22Rv1 (cell line): ENCODE data around the gene TMX4.

Experiments used
- ZFX ChIP-seq: fragments of 450-650 bp; IDR thresholded peaks from 2 replicates; pipeline ENCODE4 v1.6.1; 2017; ENCODE audit warnings: antibody characterized with exemption, borderline replicate concordance
- TF ChIP-seq, protein P1 (sequence below): fragments of 450-650 bp; IDR thresholded peaks from 2 replicates; pipeline ENCODE4 v1.5.1; 2017; ENCODE audit warnings: mild to moderate bottlenecking

DNA sequence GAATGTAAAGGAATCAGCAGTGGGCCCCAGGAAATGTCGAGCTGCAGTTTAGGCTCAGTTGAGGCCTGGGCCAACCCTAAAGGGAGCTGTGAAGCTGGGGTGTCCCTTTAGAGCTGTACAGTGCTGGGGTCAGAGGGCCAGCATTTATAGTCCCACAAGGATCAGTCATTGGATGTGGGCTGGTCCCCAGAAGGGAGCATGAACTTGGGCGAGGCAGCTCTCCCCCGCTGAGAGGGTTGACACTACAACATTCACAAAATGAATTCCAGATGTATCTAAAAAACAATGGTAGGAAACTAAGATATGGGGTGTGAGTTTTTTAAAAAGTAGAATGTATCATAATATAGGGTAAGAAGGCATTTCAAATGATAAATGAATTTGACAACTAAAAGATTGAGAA is 29.7 kb upstream of the TMX4 start:
- TF ChIP-seq, protein P1, sequence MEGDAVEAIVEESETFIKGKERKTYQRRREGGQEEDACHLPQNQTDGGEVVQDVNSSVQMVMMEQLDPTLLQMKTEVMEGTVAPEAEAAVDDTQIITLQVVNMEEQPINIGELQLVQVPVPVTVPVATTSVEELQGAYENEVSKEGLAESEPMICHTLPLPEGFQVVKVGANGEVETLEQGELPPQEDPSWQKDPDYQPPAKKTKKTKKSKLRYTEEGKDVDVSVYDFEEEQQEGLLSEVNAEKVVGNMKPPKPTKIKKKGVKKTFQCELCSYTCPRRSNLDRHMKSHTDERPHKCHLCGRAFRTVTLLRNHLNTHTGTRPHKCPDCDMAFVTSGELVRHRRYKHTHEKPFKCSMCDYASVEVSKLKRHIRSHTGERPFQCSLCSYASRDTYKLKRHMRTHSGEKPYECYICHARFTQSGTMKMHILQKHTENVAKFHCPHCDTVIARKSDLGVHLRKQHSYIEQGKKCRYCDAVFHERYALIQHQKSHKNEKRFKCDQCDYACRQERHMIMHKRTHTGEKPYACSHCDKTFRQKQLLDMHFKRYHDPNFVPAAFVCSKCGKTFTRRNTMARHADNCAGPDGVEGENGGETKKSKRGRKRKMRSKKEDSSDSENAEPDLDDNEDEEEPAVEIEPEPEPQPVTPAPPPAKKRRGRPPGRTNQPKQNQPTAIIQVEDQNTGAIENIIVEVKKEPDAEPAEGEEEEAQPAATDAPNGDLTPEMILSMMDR: no peak
- no peak for TF ChIP-seq ZFX
